Adrenal gland (tissue), 12 donors: Measurements from ENCODE around the gene XPR1. TPM values are rescaled to one million over a fixed set of nuclear protein-coding genes. Genes with fewer than 3 reads are reported as not detected.

Experiments used
- DNase-seq, 7 donors: peaks; one replicate each; pipeline ENCODE4 v3.0.0-alpha.2; 2019 to 2020
- H3K27ac ChIP-seq, 5 donors: fragments of 200-600 bp; sonication (generic) in 4 of 5; 1 replicate in 3 of 5; 2 replicates in 2 of 5; pipeline versions ENCODE4 v1.5.1 to v1.8.0; 2016 to 2020; ENCODE audit warnings: mild to moderate bottlenecking in 1 of 5
- H3K27me3 ChIP-seq: fragments of 200-600 bp; 2 replicates; pipeline ENCODE4 v1.8.0; 2021
- H3K36me3 ChIP-seq, 2 donors: fragments of 200-600 bp; replicated peaks in 1 of 2; 1 replicate in 1 of 2; 2 replicates in 1 of 2; pipeline versions ENCODE4 v1.5.1 to v1.8.0; 2018 to 2022
- H3K4me1 ChIP-seq, 2 donors: fragments of 200-600 bp; replicated peaks in 1 of 2; 1 replicate in 1 of 2; 2 replicates in 1 of 2; pipeline versions ENCODE4 v1.5.1 to v1.8.0; 2018 to 2021
- H3K4me3 ChIP-seq, 4 donors: fragments of 200-600 bp; sonication (generic) in 3 of 4; one replicate each; pipeline ENCODE4 v1.5.1; 2016 to 2018
- H3K9me3 ChIP-seq, 3 donors: fragments of 200-600 bp; sonication (generic) in 1 of 3; replicated peaks in 1 of 3; 1 replicate in 2 of 3; 2 replicates in 1 of 3; pipeline versions ENCODE4 v1.5.1 to v1.8.0; 2016 to 2021
- CTCF ChIP-seq, 6 experiments: fragments of 450-650 bp in 4 of 6; fragments of 200-600 bp in 2 of 6; sonication (generic) in 1 of 6; IDR thresholded peaks; 1 replicate in 5 of 6; 2 replicates in 1 of 6; pipeline versions ENCODE4 v1.5.1 to v1.8.0; 2016 to 2021; ENCODE audit warnings: antibody characterized with exemption in 6 of 6, mild to moderate bottlenecking in 2 of 6, moderate library complexity in 1 of 6
- POLR2A ChIP-seq, 2 donors: fragments of 450-650 bp; IDR thresholded peaks; one replicate each; pipeline ENCODE4 v1.6.1; 2017; ENCODE audit warnings: antibody characterized with exemption in 2 of 2, mild to moderate bottlenecking in 2 of 2, moderate library complexity in 1 of 2
- WGBS, 4 donors: extraction: QIAGEN DNeasy Blood & Tissue Kit in 2 of 4; methylation state at CpG; one replicate each; pipeline versions ENCODE4 v1.1.5 to v1.1.7; 2013 to 2017; 5-methylcytosine and 5-hydroxymethylcytosine counted together
- intact Hi-C, 2 donors: fragments of 100-400 bp; cut with DNase I; formaldehyde crosslinking; loops; one replicate each; pipeline versions ENCODE4 v1.14.1 to v1.15.0; 2022 to 2023
- polyA plus RNA-seq, 3 donors: library from polyadenylated mRNA; stranded (reverse); fragments of 200-250 nt in 2 of 3; fragments of 350-450 nt in 1 of 3; fragmentation: Illumina TruSeq in 1 of 3; extraction: RNeasy Lipid Tissue Mini Kit (QIAGEN cat#74804) in 1 of 3; gene quantifications; one replicate each; pipeline ENCODE4 v1.2.3, GENCODE V29; 2013 to 2014
- total RNA-seq, 9 donors: library from RNA; depleted of rRNA in 4 of 9; stranded (reverse); fragments of >200 nt in 4 of 9; fragments of 120-200 nt in 1 of 9; fragmentation: NEBNext Ultra II Directional in 1 of 9; extraction: Animal tissue kit (Norgen Biotek cat#: 25700) in 1 of 9; gene quantifications; one replicate each; pipeline versions ENCODE4 v1.1.0 to v1.2.4, GENCODE V29; 2013 to 2023
- donor health status: healthy with polysubstance abuse.
- donor health status: Bipolar disorder and iron deficiency.
- donor health status: DM: yes; HTN: yes; CAD: no.
- donor health status: DM: no; HTN: no; CAD: no.
- donor health status: DM: no; HTN: no; CAD: no.
- donor health status: DM: yes; HTN: yes; CAD: no.

XPR1 gene
- total and polyA plus RNA-seq, 12 donors, result 4.8 to 53.0 (median 24.1) TPM

GRCh38 chr1:180600343-180600742 lies 31.5 kb upstream of the XPR1 start:
- H3K9me3 ChIP-seq, result no peaks in the 10 kb centered on the region
- TF ChIP-seq CTCF (IDR thresholded peaks at IDR 0.05), result no peak
- no peak for TF ChIP-seq POLR2A (IDR thresholded peaks at IDR 0.05)
- no peaks in the 10 kb centered on the region for H3K4me1 ChIP-seq
- intact Hi-C loops, result no loop called here
- H3K36me3 ChIP-seq, result no peaks in the 10 kb centered on the region
- no peak for DNase-seq
- H3K4me3 ChIP-seq, result no peak overlapping the region
- H3K27me3 ChIP-seq, result no peaks in the 10 kb centered on the region
- H3K27ac ChIP-seq, result no peak overlapping the region
- WGBS, 4 donors, result 93 to 100% (median 98%) methylated on average over 1 of the region's 1 CpG

GRCh38 chr1:180601512-180601911 lies 30.3 kb upstream of the XPR1 start:
- H3K27me3 ChIP-seq, result no peaks in the 10 kb centered on the region
- no peak for DNase-seq
- intact Hi-C loops, result no loop called here
- 66 to 87% (median 83%) methylated on average over 1 of the region's 1 CpG for WGBS, 4 donors
- no peaks in the 10 kb centered on the region for H3K4me1 ChIP-seq
- H3K27ac ChIP-seq, result no peak overlapping the region
- no peak overlapping the region for H3K4me3 ChIP-seq
- no peaks in the 10 kb centered on the region for H3K9me3 ChIP-seq
- TF ChIP-seq POLR2A (IDR thresholded peaks at IDR 0.05) (no peak), CTCF (IDR thresholded peaks at IDR 0.05) (no peak)
- H3K36me3 ChIP-seq, result no peaks in the 10 kb centered on the region

DNA sequence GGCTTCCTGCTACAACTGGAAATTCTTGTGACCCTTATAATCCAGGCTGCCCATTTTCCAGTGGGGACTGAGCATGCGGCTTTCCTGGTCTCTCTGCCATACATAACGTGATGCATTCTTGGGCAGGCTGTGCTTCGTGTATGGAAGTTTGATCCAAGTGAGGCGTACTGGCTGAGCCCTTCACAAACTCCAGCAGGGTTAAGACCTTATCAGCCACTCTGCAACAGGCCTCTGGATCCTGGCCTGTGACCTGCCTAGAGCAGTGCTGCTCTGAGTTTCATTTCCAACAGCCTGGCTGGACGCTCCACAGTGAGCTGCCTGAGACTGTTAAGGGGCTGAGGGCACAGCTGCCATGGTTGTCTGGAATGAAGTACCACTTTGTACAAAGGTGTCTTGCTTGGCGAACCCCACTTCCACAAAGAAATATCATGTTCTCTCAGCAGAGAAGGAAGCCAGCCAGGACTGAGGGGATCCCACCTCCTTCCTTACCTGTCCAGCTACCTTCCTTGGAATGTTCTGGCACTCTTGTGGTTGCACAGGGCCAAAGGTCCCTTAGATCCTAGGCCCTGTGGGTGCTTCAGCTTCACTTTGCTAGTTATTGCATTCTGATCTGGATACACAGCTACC lies 28.5 kb upstream of the XPR1 start:
- H3K9me3 ChIP-seq, result no peaks in the 10 kb centered on the region
- no peaks in the 10 kb centered on the region for H3K36me3 ChIP-seq
- intact Hi-C loops, result no loop called here
- H3K4me3 ChIP-seq, result no peak overlapping the region
- 77 to 92% (median 91%) methylated on average over 4 to 6 of the region's 6 CpGs for WGBS, 4 donors
- H3K27ac ChIP-seq, result no peak overlapping the region
- no peaks in the 10 kb centered on the region for H3K27me3 ChIP-seq
- DNase-seq, result no peak
- H3K4me1 ChIP-seq, result no peaks in the 10 kb centered on the region
- TF ChIP-seq CTCF (IDR thresholded peaks at IDR 0.05), result no peak
- no peak for TF ChIP-seq POLR2A (IDR thresholded peaks at IDR 0.05)

GRCh38 chr1:180603850-180604226 lies 28.0 kb upstream of the XPR1 start:
- intact Hi-C loops, result no loop called here
- Histone ChIP-seq H3K36me3 (no peaks in the 10 kb centered on the region), H3K27me3 (no peaks in the 10 kb centered on the region), H3K4me1 (no peaks in the 10 kb centered on the region), H3K9me3 (no peaks in the 10 kb centered on the region), H3K27ac (no peak overlapping the region), H3K4me3 (no peak overlapping the region)
- no peak for TF ChIP-seq POLR2A (IDR thresholded peaks at IDR 0.05)
- no peak for TF ChIP-seq CTCF (IDR thresholded peaks at IDR 0.05)
- no peak for DNase-seq
- WGBS, 4 donors, result 86 to 93% (median 90%) methylated on average over 2 of the region's 2 CpGs
